HG03520 (cell line): ENCODE measurements around the gene PUS10.
"Not testable (repeated sequence)": the region's sequence is repeated elsewhere in the genome, so short reads cannot be mapped to it uniquely, and the experiment has no call there.

ENCODE experiments used
- ATAC-seq: cut with Tn5 transposase; IDR thresholded peaks from one replicate; pipeline ENCODE4 v1.9.1; 2021; ENCODE audit warnings: mild to moderate bottlenecking, moderate library complexity; ENCODE audit not compliant: unreplicated experiment

Gene PUS10

GRCh38 chr2:60934165-60934722 lies 83.8 kb downstream of the PUS10 start:
- ATAC-seq: no peak

GRCh38 chr2:60932954-60933353 lies 85.1 kb downstream of the PUS10 start:
- ATAC-seq: no peak

- not testable (repeated sequence) for ATAC-seq
These were observed 86.0 kb downstream of the PUS10 start for GRCh38 chr2:60932061-60932460.

GRCh38 chr2:60926741-60927552 lies 91.1 kb downstream of the PUS10 start:
- ATAC-seq: no peak

- ATAC-seq: no peak
These were observed 91.9 kb downstream of the PUS10 start for GRCh38 chr2:60925994-60926740.

- ATAC-seq: no peak
These were observed 110.7 kb downstream of the PUS10 start for GRCh38 chr2:60907329-60907728.

GRCh38 chr2:60906395-60906794 lies 111.7 kb downstream of the PUS10 start:
- ATAC-seq: no peak

- ATAC-seq: not testable (repeated sequence)
These were observed 112.2 kb downstream of the PUS10 start for GRCh38 chr2:60905867-60906266.

GRCh38 chr2:60901296-60901695 lies 116.8 kb downstream of the PUS10 start:
- not testable (repeated sequence) for ATAC-seq

- no peak for ATAC-seq
These were observed 118.2 kb downstream of the PUS10 start for GRCh38 chr2:60899892-60900249.

- ATAC-seq: no peak
These were observed 118.7 kb downstream of the PUS10 start for GRCh38 chr2:60899230-60899891.

GRCh38 chr2:60898567-60898966 lies 119.5 kb downstream of the PUS10 start:
- ATAC-seq: no peak
